SKM-1 treated with dmso at 0.1 percent for 144 hours (cell line): ENCODE measurements around the gene CCDC40.
A peak's percentile ranks its signal among the peaks of the same experiment; 100 is the strongest.
"Not testable (repeated sequence)": the region's sequence is repeated elsewhere in the genome, so short reads cannot be mapped to it uniquely, and the experiment has no call there.

Experiments used
- DNase-seq: peaks from one replicate; lab custom pipeline; 2025; ENCODE audit not compliant: unreplicated experiment; lab: John Stamatoyannopoulos, UW

The CCDC40 gene

GRCh38 chr17:80072410-80072809 lies 36.0 kb downstream of the CCDC40 start:
- no peak for DNase-seq

DNA sequence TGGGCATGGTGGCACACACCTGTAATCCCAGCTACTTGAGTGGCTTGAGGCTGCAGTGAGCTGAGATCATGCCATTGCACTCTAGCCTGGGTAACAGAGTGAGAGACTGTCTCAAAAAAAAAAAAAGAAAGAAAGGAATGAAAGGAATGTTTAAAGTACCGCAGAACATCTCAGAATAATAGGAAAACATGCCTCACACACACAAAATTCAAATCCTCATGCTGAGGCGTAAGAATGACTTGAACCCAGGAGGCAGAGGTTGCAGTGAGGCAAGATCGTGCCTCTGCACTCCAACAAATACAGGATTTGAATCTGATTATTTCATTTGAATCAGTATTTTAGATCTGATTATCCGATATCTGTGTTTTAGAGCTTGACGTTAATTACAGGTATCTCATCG lies 43.6 kb downstream of the CCDC40 start:
- no peak for DNase-seq

- DNase-seq = no peak
These were observed 45.2 kb downstream of the CCDC40 start for GRCh38 chr17:80081596-80081995.

- DNase-seq = peak; percentile 60
These were observed 46.1 kb downstream of the CCDC40 start for GRCh38 chr17:80082403-80083135.

- no peak for DNase-seq
These were observed 46.8 kb downstream of the CCDC40 start for GRCh38 chr17:80083136-80083661.

DNA sequence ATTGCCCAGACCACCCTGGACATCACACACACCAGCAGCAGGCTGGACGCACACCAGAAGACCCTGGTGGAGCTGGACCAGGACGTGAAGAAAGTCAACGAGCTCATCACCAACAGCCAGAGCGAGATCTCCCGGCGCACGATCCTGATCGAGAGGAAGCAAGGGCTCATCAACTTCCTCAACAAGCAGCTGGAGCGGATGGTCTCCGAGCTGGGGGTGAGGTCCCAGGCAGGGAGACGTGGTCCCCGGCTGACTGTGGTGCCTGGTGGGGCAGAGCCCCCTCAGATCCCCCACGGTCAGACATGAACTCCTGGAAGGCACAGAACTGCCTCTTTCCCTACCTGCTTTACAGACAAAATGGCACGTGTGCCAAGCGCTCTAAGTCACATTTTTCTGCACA lies 48.3 kb downstream of the CCDC40 start:
- DNase-seq = no peak

DNA sequence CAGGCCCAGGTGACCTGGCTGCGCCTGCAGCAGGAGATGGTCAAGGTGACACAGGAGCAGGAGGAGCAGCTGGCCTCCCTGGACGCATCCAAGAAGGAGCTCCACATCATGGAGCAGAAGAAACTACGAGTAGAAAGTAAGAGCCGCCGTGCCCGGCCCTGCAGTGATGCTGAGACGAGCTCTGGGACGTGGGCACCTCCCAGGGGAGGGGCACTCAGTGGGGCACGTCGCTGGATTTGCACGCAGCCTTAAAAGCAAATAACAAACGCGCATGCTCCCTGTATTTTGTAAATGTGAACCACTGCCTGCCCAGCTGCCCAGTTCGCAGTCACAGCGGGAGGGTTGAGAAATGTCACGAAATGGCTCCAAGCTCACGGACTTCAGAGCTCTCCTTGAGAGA lies 49.6 kb downstream of the CCDC40 start:
- DNase-seq = no peak

DNA sequence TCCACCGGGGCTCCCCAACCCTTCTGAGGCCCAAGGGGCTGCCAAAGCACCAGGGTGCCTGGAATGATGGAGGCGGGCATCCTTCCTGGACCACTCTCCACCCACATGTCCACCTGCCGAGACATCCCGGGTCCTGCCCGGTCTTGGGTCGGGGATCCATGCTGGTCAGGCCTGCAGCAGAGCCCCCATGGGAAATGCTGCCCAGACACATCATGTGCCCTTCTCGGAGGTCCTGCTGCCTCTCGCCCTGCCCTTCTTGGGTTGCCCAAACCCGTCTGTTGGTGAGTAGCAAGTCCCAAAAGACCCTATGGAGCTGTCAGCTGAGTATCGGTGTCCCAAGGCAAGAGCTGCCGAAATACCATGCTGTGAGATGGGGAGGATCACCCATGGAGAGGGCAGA lies 50.2 kb downstream of the CCDC40 start:
- no peak for DNase-seq

- no peak for DNase-seq
These were observed 51.2 kb downstream of the CCDC40 start for GRCh38 chr17:80087346-80088265.

GRCh38 chr17:80089762-80090161 lies 53.3 kb downstream of the CCDC40 start:
- no peak for DNase-seq

GRCh38 chr17:80090164-80090563 lies 53.7 kb downstream of the CCDC40 start:
- not testable (repeated sequence) for DNase-seq

DNA sequence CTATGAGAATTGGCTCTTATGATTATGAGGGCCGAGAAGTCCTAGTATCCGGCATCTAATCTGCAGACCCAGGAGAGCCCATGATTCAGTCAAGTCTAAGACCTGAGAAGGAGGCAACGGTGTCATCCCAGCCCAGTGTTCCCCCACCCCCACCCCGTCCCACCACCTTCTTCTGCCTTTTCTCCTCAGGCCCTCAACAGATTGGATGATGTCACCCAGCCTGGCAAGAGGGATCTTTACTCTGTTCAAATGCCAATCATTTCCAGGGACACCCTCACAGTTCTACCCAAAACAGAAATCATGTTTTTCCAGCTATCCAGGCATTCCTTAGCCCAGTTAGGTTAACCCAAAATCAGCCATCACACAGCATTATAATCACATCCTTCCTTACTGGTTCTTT lies 54.9 kb downstream of the CCDC40 start:
- no peak for DNase-seq

DNA sequence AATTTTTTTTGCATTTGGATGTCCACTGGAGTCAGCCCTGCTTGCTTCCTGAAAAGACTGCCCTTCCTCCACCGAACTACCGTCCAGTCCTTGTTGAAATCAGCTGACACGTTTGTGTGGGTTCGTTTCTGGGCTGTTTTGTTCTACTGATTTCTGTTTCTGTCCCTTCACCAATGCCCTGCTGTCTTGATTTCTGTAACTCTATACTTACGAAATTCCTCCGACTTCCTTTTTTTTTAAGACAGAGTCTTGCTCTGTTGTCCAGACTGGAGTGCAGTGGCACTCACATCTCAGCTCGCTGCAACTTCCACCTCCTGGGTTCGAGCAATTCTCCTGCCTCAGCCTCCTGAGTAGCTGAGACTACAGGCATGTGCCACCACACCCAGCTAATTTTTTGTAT lies 56.5 kb downstream of the CCDC40 start:
- peak; percentile 94 for DNase-seq

GRCh38 chr17:80095038-80095843 lies 58.8 kb downstream of the CCDC40 start:
- DNase-seq = no peak

- no peak for DNase-seq
These were observed 59.5 kb downstream of the CCDC40 start for GRCh38 chr17:80095844-80096475.

DNA sequence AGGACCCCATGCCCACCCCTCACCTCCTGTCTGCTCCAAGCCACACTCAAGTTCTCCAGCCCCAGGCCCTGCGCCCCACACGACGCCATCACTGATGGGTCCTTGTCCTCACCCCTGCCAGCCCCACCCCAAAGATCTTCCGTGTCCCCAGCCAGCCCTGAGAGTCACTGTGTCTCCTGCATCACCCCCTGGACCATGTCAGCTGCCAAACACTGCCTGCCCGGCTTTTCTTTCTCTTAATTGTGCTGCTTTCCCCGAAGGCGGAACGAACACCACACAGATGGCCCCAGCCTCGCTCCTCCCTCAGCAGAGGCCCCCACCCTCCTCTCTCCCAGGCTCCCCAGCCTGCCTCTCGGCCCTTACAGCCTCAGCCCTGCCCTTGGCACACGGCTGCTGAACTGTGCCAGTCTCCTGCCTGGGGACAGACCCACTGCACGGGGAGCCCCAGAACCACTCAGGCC lies 60.1 kb downstream of the CCDC40 start:
- no peak for DNase-seq

- no peak for DNase-seq
These were observed 60.7 kb downstream of the CCDC40 start for GRCh38 chr17:80097127-80097621.

DNA sequence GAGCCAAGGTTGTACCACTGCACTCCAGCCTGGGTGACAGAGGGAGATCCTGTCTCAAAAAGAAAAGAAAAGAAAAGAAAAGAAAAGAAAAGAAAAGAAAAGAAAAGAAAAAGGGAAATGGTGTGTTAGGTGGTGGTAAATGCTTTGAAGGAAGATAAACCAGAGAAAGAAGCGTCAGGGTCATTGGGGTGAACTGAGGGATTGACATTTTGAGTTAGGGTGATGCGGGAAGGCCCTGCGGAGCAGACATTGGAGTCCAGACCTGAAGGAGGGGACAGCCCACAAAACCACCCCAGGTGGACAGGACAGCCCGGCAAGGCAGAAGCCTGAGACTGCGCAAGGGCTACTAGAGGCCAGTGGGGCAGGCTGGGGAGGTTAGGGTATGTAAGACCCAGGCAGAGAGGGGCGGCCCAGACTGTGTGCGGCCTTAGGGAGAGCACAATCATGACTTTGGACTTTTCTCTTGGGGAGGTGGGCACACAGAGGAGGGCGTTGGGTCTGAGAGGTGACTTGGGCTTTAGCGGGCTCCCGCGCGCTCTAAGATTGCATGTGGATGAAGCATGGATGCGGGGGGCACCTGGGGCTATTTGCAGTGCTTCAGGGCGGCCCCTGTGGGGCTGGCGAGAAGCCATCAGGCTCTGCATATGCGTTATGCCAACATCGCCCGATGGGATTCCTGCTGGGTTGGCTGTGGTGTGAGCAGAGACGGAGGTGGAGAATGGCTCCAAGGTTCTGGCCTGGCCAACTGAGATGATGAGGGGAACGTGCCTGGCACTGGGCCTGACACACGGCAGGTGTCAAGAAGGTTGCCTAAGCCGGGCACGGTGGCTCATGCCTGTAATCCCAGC lies 61.6 kb downstream of the CCDC40 start:
- no peak for DNase-seq

GRCh38 chr17:80099291-80100034 lies 63.0 kb downstream of the CCDC40 start:
- DNase-seq = no peak
